ENCODE measurements around the gene TMEM273.

DNA sequence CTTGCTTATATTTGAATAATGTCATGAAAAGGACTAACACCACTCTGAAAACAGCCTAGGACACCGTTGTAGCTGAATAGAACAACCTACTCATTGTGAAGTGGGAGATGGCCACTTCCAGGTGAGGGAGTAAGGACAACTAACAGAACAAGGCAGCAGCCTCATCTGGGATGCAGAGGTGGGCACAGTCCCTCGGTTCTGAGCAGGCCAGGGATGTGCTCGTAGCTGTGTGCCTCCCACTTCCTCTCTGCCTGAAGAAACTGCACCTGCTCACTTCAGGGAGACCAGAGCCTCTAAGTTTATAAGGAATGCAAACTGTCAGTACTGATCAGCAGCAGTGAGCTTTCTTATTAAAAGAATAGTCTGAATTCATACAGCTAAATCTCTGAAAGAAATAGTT lies 75.3 kb downstream of the TMEM273 start:
- TF ChIP-seq CTCF (IDR thresholded peaks at IDR 0.05; ENCODE audit: low read length) (no peak), EZH2 (IDR thresholded peaks at IDR 0.05; ENCODE audit: borderline replicate concordance, low read length) (no peak)

All from OCI-LY1 (cell line).